SK-N-SH treated with all-trans-retinoic acid at 6 μM for 48 hours (cell line): ENCODE results near the gene FPGT.
A peak's percentile ranks its signal among the peaks of the same experiment; 100 is the strongest.

Experiments
- ATAC-seq: fragments of 200-7000 bp; cut with Tn5 transposase; 3 replicates; pipeline ENCODE4 v1.9.1; 2020; ENCODE audit warnings: mild to moderate bottlenecking, moderate library complexity
- ARNTL ChIP-seq: fragments of 450-650 bp; formaldehyde crosslinking; IDR thresholded peaks from 2 replicates; pipeline ENCODE4 v1.5.0; 2020; ENCODE audit warnings: low read depth, mild to moderate bottlenecking, moderate library complexity, borderline replicate concordance
- BACH2 ChIP-seq: fragments of 250-450 bp; sonication (Bioruptor Pico); IDR thresholded peaks from 2 replicates; pipeline ENCODE4 v1.9.0; 2021; ENCODE audit warnings: mild to moderate bottlenecking, borderline replicate concordance
- CREB5 ChIP-seq: fragments of 250-450 bp; sonication (Bioruptor Pico); IDR thresholded peaks from 2 replicates; pipeline ENCODE4 v1.5.1; 2020; ENCODE audit warnings: low read depth, mild to moderate bottlenecking, moderate library complexity
- CSDC2 ChIP-seq: fragments of 250-450 bp; sonication (Bioruptor Pico); IDR thresholded peaks from 2 replicates; pipeline ENCODE4 v1.5.0; 2020; ENCODE audit warnings: mild to moderate bottlenecking, moderate library complexity
- CSRNP3 ChIP-seq: fragments of 250-450 bp; sonication (Bioruptor Pico); IDR thresholded peaks from 2 replicates; pipeline ENCODE4 v1.5.1; 2021; ENCODE audit warnings: mild to moderate bottlenecking, moderate library complexity
- ESRRG ChIP-seq: fragments of 250-450 bp; sonication (Bioruptor Pico); IDR thresholded peaks from 2 replicates; pipeline ENCODE4 v1.6.1; 2021; ENCODE audit warnings: mild to moderate bottlenecking
- GLIS3 ChIP-seq: fragments of 250-450 bp; sonication (Bioruptor Pico); IDR thresholded peaks from 2 replicates; pipeline ENCODE4 v1.5.0; 2020; ENCODE audit warnings: mild to moderate bottlenecking, moderate library complexity
- ISL1 ChIP-seq: fragments of 250-450 bp; sonication (Bioruptor Pico); IDR thresholded peaks from 2 replicates; pipeline ENCODE4 v2.1.2; 2022; ENCODE audit warnings: mild to moderate bottlenecking, moderate library complexity
- OSR1 ChIP-seq: fragments of 250-450 bp; sonication (Bioruptor Pico); IDR thresholded peaks from 2 replicates; pipeline ENCODE4 v1.8.0; 2022; ENCODE audit warnings: moderate library complexity, mild to moderate bottlenecking, inconsistent platforms
- PATZ1 ChIP-seq: fragments of 250-450 bp; sonication (Bioruptor Pico); IDR thresholded peaks from 2 replicates; pipeline ENCODE4 v1.8.0; 2020; ENCODE audit warnings: mild to moderate bottlenecking, moderate library complexity, borderline replicate concordance
- POU6F1 ChIP-seq: fragments of 250-450 bp; sonication (Bioruptor Pico); IDR thresholded peaks from 2 replicates; pipeline ENCODE4 v1.8.0; 2021; ENCODE audit warnings: low read depth, mild to moderate bottlenecking, moderate library complexity, borderline replicate concordance
- PPARA ChIP-seq: fragments of 250-450 bp; sonication (Bioruptor Pico); IDR thresholded peaks from 2 replicates; pipeline ENCODE4 v1.5.0; 2020; ENCODE audit warnings: mild to moderate bottlenecking, borderline replicate concordance
- RARB ChIP-seq: fragments of 250-450 bp; sonication (Bioruptor Pico); IDR thresholded peaks from 2 replicates; pipeline ENCODE4 v1.8.0; 2021; ENCODE audit warnings: mild to moderate bottlenecking, moderate library complexity
- SNAI2 ChIP-seq: fragments of 250-450 bp; sonication (Bioruptor Pico); IDR thresholded peaks from 2 replicates; pipeline ENCODE4 v1.5.0; 2020; ENCODE audit warnings: mild to moderate bottlenecking, moderate library complexity
- TCF4 ChIP-seq: fragments of 250-450 bp; sonication (Bioruptor Pico); IDR thresholded peaks from 2 replicates; pipeline ENCODE4 v1.8.0; 2021; ENCODE audit warnings: mild to moderate bottlenecking, moderate library complexity, borderline replicate concordance
- TOX ChIP-seq: fragments of 250-450 bp; sonication (Bioruptor Pico); IDR thresholded peaks from 2 replicates; pipeline ENCODE4 v1.8.0; 2021; ENCODE audit warnings: mild to moderate bottlenecking, moderate library complexity, borderline replicate concordance
- ZC3H10 ChIP-seq: fragments of 250-450 bp; sonication (Bioruptor Pico); IDR thresholded peaks from 2 replicates; pipeline ENCODE4 v1.5.1; 2021; ENCODE audit warnings: mild to moderate bottlenecking, moderate library complexity
- ZFP3 ChIP-seq: fragments of 250-450 bp; sonication (Bioruptor Pico); IDR thresholded peaks from 2 replicates; pipeline ENCODE4 v1.5.0; 2020; ENCODE audit warnings: mild to moderate bottlenecking, moderate library complexity
- ZFP30 ChIP-seq: fragments of 450-650 bp; formaldehyde crosslinking; IDR thresholded peaks from 2 replicates; pipeline ENCODE4 v1.5.0; 2022; ENCODE audit warnings: mild to moderate bottlenecking, moderate library complexity
- ZNF565 ChIP-seq: fragments of 450-650 bp; formaldehyde crosslinking; conservative IDR thresholded peaks from 2 replicates; pipeline ENCODE4 v1.5.0; 2020; ENCODE audit warnings: low read depth, mild to moderate bottlenecking, moderate library complexity
- ZNF70 ChIP-seq: fragments of 450-650 bp; formaldehyde crosslinking; IDR thresholded peaks from 2 replicates; pipeline ENCODE4 v1.5.0; 2020; ENCODE audit warnings: mild to moderate bottlenecking, moderate library complexity
- ZNF8 ChIP-seq: fragments of 450-650 bp; formaldehyde crosslinking; IDR thresholded peaks from 2 replicates; pipeline ENCODE4 v1.5.0; 2020; ENCODE audit warnings: mild to moderate bottlenecking, moderate library complexity

Gene FPGT

GRCh38 chr1:74193908-74194307 lies 4.1 kb upstream of the FPGT start:
- ATAC-seq: peak; percentile 28; the same call in 1 of the 3 replicates
- no peak for TF ChIP-seq ZNF8 (CRISPR knock-in tag)
- no peak for TF ChIP-seq ZFP3 (CRISPR knock-in tag)
- TF ChIP-seq CSDC2 (CRISPR knock-in tag): no peak
- no peak for TF ChIP-seq CREB5
- TF ChIP-seq POU6F1 (CRISPR knock-in tag): no peak
- TF ChIP-seq TCF4: no peak
- TF ChIP-seq TOX: no peak
- TF ChIP-seq SNAI2 (CRISPR knock-in tag): no peak
- TF ChIP-seq OSR1 (CRISPR knock-in tag): no peak
- no peak for TF ChIP-seq BACH2 (CRISPR knock-in tag)
- TF ChIP-seq ZFP30 (CRISPR knock-in tag): no peak
- TF ChIP-seq ZNF565 (CRISPR knock-in tag): no peak
- no peak for TF ChIP-seq ISL1
- TF ChIP-seq ZNF70: no peak
- TF ChIP-seq ARNTL (CRISPR knock-in tag): no peak
- no peak for TF ChIP-seq CSRNP3
- TF ChIP-seq, all 23 proteins: peak for 0

GRCh38 chr1:74195339-74195738 lies 2.7 kb upstream of the FPGT start:
- TF ChIP-seq TOX (no peak), ZNF70 (no peak), ESRRG (CRISPR knock-in tag) (no peak), ZNF565 (CRISPR knock-in tag) (no peak), POU6F1 (CRISPR knock-in tag) (no peak), ZFP3 (CRISPR knock-in tag) (no peak), ZC3H10 (CRISPR knock-in tag) (no peak), GLIS3 (CRISPR knock-in tag) (no peak), RARB (CRISPR knock-in tag) (no peak)
- ATAC-seq: no peak

GRCh38 chr1:74197255-74197654 lies 787 bp upstream of the FPGT start:
- TF ChIP-seq RARB (CRISPR knock-in tag): no peak
- no peak for TF ChIP-seq GLIS3 (CRISPR knock-in tag)
- TF ChIP-seq ZC3H10 (CRISPR knock-in tag): no peak
- TF ChIP-seq TOX: no peak
- TF ChIP-seq OSR1 (CRISPR knock-in tag): no peak
- TF ChIP-seq ZFP30 (CRISPR knock-in tag): no peak
- no peak for TF ChIP-seq PPARA (CRISPR knock-in tag)
- no peak for TF ChIP-seq BACH2 (CRISPR knock-in tag)
- TF ChIP-seq ZFP3 (CRISPR knock-in tag): no peak
- TF ChIP-seq PATZ1: no peak
- TF ChIP-seq SNAI2 (CRISPR knock-in tag): no peak
- no peak for TF ChIP-seq ARNTL (CRISPR knock-in tag)
- TF ChIP-seq ZNF70: no peak
- no peak for TF ChIP-seq ZNF8 (CRISPR knock-in tag)
- ATAC-seq: no peak
